Heart right ventricle (tissue), 16 donors: ENCODE results near the gene TBK1. TPM values are rescaled to one million over a fixed set of nuclear protein-coding genes. Genes with fewer than 3 reads are reported as not detected.

ENCODE experiments used
- ATAC-seq, 8 donors: fragments of 200-7000 bp; cut with Tn5 transposase; one replicate each; pipeline ENCODE4 v1.9.1; 2020; ENCODE audit warnings: mild to moderate bottlenecking in 8 of 8, moderate library complexity in 8 of 8, moderate number of reproducible peaks in 1 of 8
- DNase-seq, 2 donors: peaks; one replicate each; pipeline ENCODE4 v3.0.0-alpha.2; 2020
- H3K27ac ChIP-seq, 10 donors: fragments of 200-600 bp; sonication (generic) in 2 of 10; one replicate each; pipeline versions ENCODE4 v1.5.0 to v1.8.0; 2020 to 2022; ENCODE audit warnings: mild to moderate bottlenecking in 3 of 10
- H3K27me3 ChIP-seq, 7 donors: fragments of 200-600 bp; one replicate each; pipeline ENCODE4 v1.8.0; 2021 to 2022; ENCODE audit warnings: mild to moderate bottlenecking in 2 of 7
- H3K36me3 ChIP-seq, 9 donors: fragments of 200-600 bp; sonication (generic) in 1 of 9; one replicate each; pipeline versions ENCODE4 v1.5.0 to v1.8.0; 2020 to 2022; ENCODE audit warnings: mild to moderate bottlenecking in 2 of 9
- H3K4me1 ChIP-seq, 9 donors: fragments of 200-600 bp; sonication (generic) in 1 of 9; one replicate each; pipeline versions ENCODE4 v1.5.0 to v1.8.0; 2020 to 2022; ENCODE audit warnings: mild to moderate bottlenecking in 4 of 9
- H3K4me3 ChIP-seq, 10 donors: fragments of 200-600 bp; sonication (generic) in 2 of 10; one replicate each; pipeline versions ENCODE4 v1.5.0 to v1.8.0; 2020 to 2022; ENCODE audit warnings: mild to moderate bottlenecking in 7 of 10, moderate library complexity in 2 of 10
- H3K9me3 ChIP-seq, 11 donors: fragments of 200-600 bp in 10 of 11; sonication (generic) in 2 of 11; one replicate each; pipeline versions ENCODE4 v1.5.0 to v1.8.0; 2013 to 2022; ENCODE audit warnings: mild to moderate bottlenecking in 2 of 11, control low read depth in 1 of 11, moderate library complexity in 1 of 11
- CTCF ChIP-seq, 9 donors: fragments of 200-600 bp; sonication (generic) in 2 of 9; IDR thresholded peaks; one replicate each; pipeline versions ENCODE4 v1.5.0 to v1.8.0; 2021 to 2022; ENCODE audit warnings: antibody characterized with exemption in 9 of 9, mild to moderate bottlenecking in 5 of 9, moderate library complexity in 1 of 9
- WGBS, 2 donors: extraction: QIAGEN DNeasy Blood & Tissue Kit; methylation state at CpG; one replicate each; pipeline ENCODE4 v1.1.7; 2013; ENCODE audit warnings: inconsistent platforms in 1 of 2; 5-methylcytosine and 5-hydroxymethylcytosine counted together
- intact Hi-C, 10 donors: fragments of 100-400 bp; cut with DNase I; formaldehyde crosslinking; loops; one replicate each; pipeline versions ENCODE4 v1.11.1 to v1.14.2; 2022
- polyA plus RNA-seq, 2 donors: library from polyadenylated mRNA; stranded (reverse); fragments of 200-250 nt; gene quantifications; one replicate each; pipeline ENCODE4 v1.2.3, GENCODE V29; 2013
- total RNA-seq, 10 donors: library from RNA; stranded (reverse); fragmentation: NEBNext Ultra II Directional in 3 of 10; extraction: Animal tissue kit (Norgen Biotek cat#: 25700) in 3 of 10; gene quantifications; one replicate each; pipeline versions ENCODE4 v1.2.1 to v1.2.4, GENCODE V29; 2021 to 2023
- donor health status: Arrhythmogenic right ventricular cardiomyopathy.
- donor health status: ischemic (EF 13 %, LVEDD 7.1; RV severe dilation, severe dysfunction).
- donor health status: healthy with polysubstance abuse.
- donor health status: DM: no; HTN: yes; CAD: no.
- donor health status: DM: no; HTN: no; CAD: no.
- donor health status: ischemic (EF 25% LVEDD 6.9; RV normal size, moderate dysfunction).
- donor health status: ischemic (EF 25% LVEDD 5.7; RV mildly dilated, moderate dysfunction).
- donor health status: healthy.
- donor health status: DM: yes; HTN: yes; CAD: no.
- donor health status: Ischemic cardiomyopathy.
- donor health status: ischemic (EF 35%, LVEDD 5.7; RV mildly dilated, moderate dysfunction).
- donor health status: nonischemic (EF 11% LVEDD 7.7; RV severe dilation, severe dysfunction).
- donor health status: DM: yes; HTN: yes; CAD: no.
- donor health status: PGD.
- donor health status: ischemic (EF 29% LVEDD 5.4; RV normal size, mild dysfunction).
- donor health status: nonischemic (EF 23%, LVEDD 6.1; RV moderate dilation, normal function).

The TBK1 gene
- total and polyA plus RNA-seq, 12 donors = 8.2 to 15.1 (median 10.5) TPM

- intact Hi-C loops = no loop called here
- no peak for DNase-seq
- no peaks in the 10 kb centered on the region for H3K27me3 ChIP-seq
- TF ChIP-seq CTCF (IDR thresholded peaks at IDR 0.05) = no peak
- no peaks in the 10 kb centered on the region for H3K9me3 ChIP-seq
- no peak for ATAC-seq
- H3K4me1 ChIP-seq = peaks cover 0 to 9% (median 0%) of the 10 kb centered on the region in 9 donors
- peaks cover 0 to 100% (median 69%) of the 10 kb centered on the region in 9 donors for H3K36me3 ChIP-seq
- H3K4me3 ChIP-seq = no peak overlapping the region
- H3K27ac ChIP-seq = no peak overlapping the region
- WGBS, 2 donors = 95 to 98% methylated on average over 3 of the region's 3 CpGs
These were observed 41.6 kb downstream of the TBK1 start for GRCh38 chr12:64493513-64493912.

- no peak for ATAC-seq
- Histone ChIP-seq H3K27ac (no peak overlapping the region), H3K4me3 (no peak overlapping the region), H3K27me3 (no peaks in the 10 kb centered on the region), H3K4me1 (peaks cover 0 to 8% (median 0%) of the 10 kb centered on the region in 9 donors), H3K36me3 (peaks cover 0 to 100% (median 54%) of the 10 kb centered on the region in 9 donors), H3K9me3 (no peaks in the 10 kb centered on the region)
- intact Hi-C loops = no loop called here
- DNase-seq = no peak
- no peak for TF ChIP-seq CTCF (IDR thresholded peaks at IDR 0.05)
- WGBS, 2 donors = 89 to 93% methylated on average over 5 of the region's 5 CpGs
These were observed 43.2 kb downstream of the TBK1 start for GRCh38 chr12:64494998-64495729.

GRCh38 chr12:64496839-64497400 is 45.0 kb downstream of the TBK1 start:
- Histone ChIP-seq H3K4me1 (peaks cover 0 to 11% (median 0%) of the 10 kb centered on the region in 9 donors), H3K4me3 (no peak overlapping the region), H3K27me3 (no peaks in the 10 kb centered on the region), H3K9me3 (no peaks in the 10 kb centered on the region), H3K27ac (no peak overlapping the region), H3K36me3 (peaks cover 0 to 100% (median 42%) of the 10 kb centered on the region in 9 donors)
- no peak for TF ChIP-seq CTCF (IDR thresholded peaks at IDR 0.05)
- ATAC-seq (no peak), DNase-seq (no peak)
- intact Hi-C loops = no loop called here
- WGBS, 2 donors = 99 to 100% methylated on average over 2 of the region's 2 CpGs

GRCh38 chr12:64497484-64497883 is 45.6 kb downstream of the TBK1 start:
- Histone ChIP-seq H3K4me1 (peaks cover 0 to 11% (median 0%) of the 10 kb centered on the region in 9 donors), H3K36me3 (peaks cover 0 to 100% (median 42%) of the 10 kb centered on the region in 9 donors), H3K27me3 (no peaks in the 10 kb centered on the region), H3K9me3 (no peaks in the 10 kb centered on the region), H3K27ac (no peak overlapping the region), H3K4me3 (no peak overlapping the region)
- DNase-seq (no peak), ATAC-seq (no peak)
- 95 to 98% methylated on average over 1 of the region's 1 CpG for whole genome bisulfite sequencing, 2 donors
- intact Hi-C loops = no loop called here
- TF ChIP-seq CTCF (IDR thresholded peaks at IDR 0.05) = no peak
